Liver (tissue), 3 donors: ENCODE measurements around the gene PLEKHB2.

ENCODE experiments used
- FOXA1 ChIP-seq: IDR thresholded peaks from 2 replicates; pipeline ENCODE4 v1.6.1; 2016; ENCODE audit warnings: antibody characterized with exemption
- RAD21 ChIP-seq, 2 donors: IDR thresholded peaks; 2 replicates each; pipeline ENCODE4 v1.6.1; 2016; ENCODE audit warnings: antibody characterized with exemption in 2 of 2, mild to moderate bottlenecking in 2 of 2
- TAF1 ChIP-seq: conservative IDR thresholded peaks from 2 replicates; pipeline ENCODE4 v1.6.1; 2016; ENCODE audit warnings: antibody characterized with exemption, mild to moderate bottlenecking
- TF ChIP-seq, protein P1 (sequence below): fragments of 150-350 bp; IDR thresholded peaks from 2 replicates; pipeline ENCODE4 v1.5.1; 2017; ENCODE audit warnings: improper control_type of control experiment, low read depth, low read length; ENCODE audit not compliant: missing input control
- TF ChIP-seq, protein P2 (sequence below): IDR thresholded peaks from 2 replicates; pipeline ENCODE4 v1.6.1; 2016; ENCODE audit warnings: antibody characterized with exemption
- TF ChIP-seq, protein P3 (sequence below): IDR thresholded peaks from 2 replicates; pipeline ENCODE4 v1.6.1; 2016; ENCODE audit warnings: antibody characterized with exemption, mild to moderate bottlenecking
- TF ChIP-seq, protein P4 (sequence below): IDR thresholded peaks from 2 replicates; pipeline ENCODE4 v1.6.1; 2016; ENCODE audit warnings: antibody characterized with exemption
- donor health status: healthy.
- donor health status: healthy.

DNA sequence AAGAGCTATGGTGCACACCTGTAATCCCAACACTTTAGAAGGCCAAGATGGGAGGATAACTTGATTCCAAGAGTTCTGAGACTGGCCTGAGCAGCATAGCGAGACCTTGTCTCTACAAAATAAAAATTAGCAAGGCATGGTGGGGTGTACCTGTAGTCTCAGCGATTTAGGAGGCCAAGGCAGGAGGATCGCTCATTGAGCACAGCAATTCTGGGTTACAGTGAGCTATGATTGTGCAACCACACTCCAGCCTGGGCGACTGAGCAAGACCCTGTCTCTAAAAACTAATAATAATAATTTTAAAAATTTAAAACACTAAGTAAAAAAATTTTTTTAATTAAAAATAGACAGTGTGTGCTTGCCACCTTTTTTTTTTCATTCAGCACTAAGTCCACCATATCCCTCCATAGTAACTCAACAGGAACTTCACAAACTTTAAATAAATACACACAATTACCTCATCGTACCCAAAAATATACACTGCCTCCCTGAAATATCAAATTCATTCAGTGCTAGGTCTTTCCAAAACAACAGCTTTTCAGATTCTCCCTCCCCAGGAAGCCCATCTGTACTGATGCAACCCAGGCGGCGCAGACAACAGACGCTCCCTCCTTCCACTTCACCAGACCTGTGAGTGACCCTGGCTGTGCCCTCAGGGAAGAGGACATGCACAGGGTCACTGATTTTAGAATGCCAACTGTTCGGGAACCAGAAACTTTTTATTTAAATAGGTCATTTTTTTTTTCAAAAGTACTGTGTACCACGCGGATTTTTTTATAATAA is 41.4 kb upstream of the PLEKHB2 start:
- TF ChIP-seq, protein P1, sequence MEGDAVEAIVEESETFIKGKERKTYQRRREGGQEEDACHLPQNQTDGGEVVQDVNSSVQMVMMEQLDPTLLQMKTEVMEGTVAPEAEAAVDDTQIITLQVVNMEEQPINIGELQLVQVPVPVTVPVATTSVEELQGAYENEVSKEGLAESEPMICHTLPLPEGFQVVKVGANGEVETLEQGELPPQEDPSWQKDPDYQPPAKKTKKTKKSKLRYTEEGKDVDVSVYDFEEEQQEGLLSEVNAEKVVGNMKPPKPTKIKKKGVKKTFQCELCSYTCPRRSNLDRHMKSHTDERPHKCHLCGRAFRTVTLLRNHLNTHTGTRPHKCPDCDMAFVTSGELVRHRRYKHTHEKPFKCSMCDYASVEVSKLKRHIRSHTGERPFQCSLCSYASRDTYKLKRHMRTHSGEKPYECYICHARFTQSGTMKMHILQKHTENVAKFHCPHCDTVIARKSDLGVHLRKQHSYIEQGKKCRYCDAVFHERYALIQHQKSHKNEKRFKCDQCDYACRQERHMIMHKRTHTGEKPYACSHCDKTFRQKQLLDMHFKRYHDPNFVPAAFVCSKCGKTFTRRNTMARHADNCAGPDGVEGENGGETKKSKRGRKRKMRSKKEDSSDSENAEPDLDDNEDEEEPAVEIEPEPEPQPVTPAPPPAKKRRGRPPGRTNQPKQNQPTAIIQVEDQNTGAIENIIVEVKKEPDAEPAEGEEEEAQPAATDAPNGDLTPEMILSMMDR, result no peak
- TF ChIP-seq, protein P2, sequence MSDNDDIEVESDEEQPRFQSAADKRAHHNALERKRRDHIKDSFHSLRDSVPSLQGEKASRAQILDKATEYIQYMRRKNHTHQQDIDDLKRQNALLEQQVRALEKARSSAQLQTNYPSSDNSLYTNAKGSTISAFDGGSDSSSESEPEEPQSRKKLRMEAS, result no peak
- TF ChIP-seq, protein P3, sequence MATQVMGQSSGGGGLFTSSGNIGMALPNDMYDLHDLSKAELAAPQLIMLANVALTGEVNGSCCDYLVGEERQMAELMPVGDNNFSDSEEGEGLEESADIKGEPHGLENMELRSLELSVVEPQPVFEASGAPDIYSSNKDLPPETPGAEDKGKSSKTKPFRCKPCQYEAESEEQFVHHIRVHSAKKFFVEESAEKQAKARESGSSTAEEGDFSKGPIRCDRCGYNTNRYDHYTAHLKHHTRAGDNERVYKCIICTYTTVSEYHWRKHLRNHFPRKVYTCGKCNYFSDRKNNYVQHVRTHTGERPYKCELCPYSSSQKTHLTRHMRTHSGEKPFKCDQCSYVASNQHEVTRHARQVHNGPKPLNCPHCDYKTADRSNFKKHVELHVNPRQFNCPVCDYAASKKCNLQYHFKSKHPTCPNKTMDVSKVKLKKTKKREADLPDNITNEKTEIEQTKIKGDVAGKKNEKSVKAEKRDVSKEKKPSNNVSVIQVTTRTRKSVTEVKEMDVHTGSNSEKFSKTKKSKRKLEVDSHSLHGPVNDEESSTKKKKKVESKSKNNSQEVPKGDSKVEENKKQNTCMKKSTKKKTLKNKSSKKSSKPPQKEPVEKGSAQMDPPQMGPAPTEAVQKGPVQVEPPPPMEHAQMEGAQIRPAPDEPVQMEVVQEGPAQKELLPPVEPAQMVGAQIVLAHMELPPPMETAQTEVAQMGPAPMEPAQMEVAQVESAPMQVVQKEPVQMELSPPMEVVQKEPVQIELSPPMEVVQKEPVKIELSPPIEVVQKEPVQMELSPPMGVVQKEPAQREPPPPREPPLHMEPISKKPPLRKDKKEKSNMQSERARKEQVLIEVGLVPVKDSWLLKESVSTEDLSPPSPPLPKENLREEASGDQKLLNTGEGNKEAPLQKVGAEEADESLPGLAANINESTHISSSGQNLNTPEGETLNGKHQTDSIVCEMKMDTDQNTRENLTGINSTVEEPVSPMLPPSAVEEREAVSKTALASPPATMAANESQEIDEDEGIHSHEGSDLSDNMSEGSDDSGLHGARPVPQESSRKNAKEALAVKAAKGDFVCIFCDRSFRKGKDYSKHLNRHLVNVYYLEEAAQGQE, result no peak
- no peak for TF ChIP-seq TAF1
- TF ChIP-seq, protein P4, sequence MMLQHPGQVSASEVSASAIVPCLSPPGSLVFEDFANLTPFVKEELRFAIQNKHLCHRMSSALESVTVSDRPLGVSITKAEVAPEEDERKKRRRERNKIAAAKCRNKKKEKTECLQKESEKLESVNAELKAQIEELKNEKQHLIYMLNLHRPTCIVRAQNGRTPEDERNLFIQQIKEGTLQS, result no peak
- no peak for TF ChIP-seq FOXA1
- TF ChIP-seq RAD21 (IDR thresholded peaks at IDR 0.05), result no peak
